Measurements from ENCODE around the gene RABEPK. TPM values are rescaled to one million over a fixed set of nuclear protein-coding genes. Genes with fewer than 3 reads are reported as not detected.
A peak's percentile ranks its signal among the peaks of the same experiment; 100 is the strongest.

The RABEPK gene
- total and polyA plus RNA-seq, 10 of the 15 experiments (the other 5 are each of a cell fraction or from before 2014, with no cell fraction given): 26.9 to 59.8 (median 39.4) TPM

DNA sequence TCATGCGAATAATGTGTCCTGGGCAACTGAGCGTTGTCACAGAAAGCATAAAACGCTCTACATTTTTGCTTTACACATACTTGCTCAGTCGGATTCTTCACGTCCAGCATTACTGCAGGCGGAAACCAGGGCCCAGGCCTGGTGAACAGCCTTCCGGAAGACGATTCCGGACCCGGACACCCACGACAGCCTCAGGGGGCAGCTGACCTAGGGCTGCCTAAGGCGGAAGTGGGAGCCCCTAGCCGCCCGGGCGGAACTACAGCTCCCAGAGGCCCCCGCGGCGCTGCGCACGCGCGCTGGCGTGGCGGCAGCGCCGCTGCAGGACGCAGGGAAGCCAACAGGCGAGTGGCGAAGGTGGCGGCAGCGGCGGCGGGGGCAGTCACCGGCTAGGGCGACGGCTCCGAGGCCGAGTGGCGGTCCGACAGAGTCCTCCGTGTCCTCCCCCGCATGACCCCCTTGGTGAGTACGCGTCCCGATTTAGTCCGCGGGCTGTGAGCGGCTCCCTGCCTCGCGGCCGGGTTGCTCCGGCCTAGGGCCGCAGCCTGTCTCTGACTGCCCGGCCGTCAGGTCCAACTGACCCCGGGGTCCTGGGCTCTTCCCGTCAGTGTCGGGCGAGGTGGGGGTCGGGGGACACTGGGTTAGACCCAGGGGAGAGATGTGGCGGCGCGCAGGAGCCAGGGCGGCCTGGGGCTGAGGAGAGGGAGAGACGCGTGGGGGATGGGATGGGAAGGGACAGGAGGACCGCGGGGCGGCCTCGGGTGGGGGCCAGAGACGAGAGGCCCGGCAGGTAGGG is 61.4 kb downstream of the RABEPK start, which contains the start of gene GAPVD1:
Gene GAPVD1, plus strand, starts transcription at position 326 of the 793 bp plus-strand sequence. CDS start 37,096 bp downstream, outside the sequence.
- ChIA-PET SMC1A (ENCODE audit: uncharacterized antibody, unreplicated experiment) (no interaction called here), CTCF (interaction anchor here (1.0 to 2.7 kb wide), 5 partner anchors 18 to 118 kb away, joined by 3 to 13 read pairs (median 3); partner anchors contain the start of gene HSPA5), RAD21 (ENCODE audit: unreplicated experiment) (interaction anchor here (0.9 to 3.9 kb wide), 2 partner anchors 17 to 21 kb away, joined by 3 to 15 read pairs; partner anchors contain the start of gene HSPA5), POLR2A (interaction anchor here (0.6 to 4.6 kb wide), 3 partner anchors 14 to 83 kb away, joined by 3 to 39 read pairs (median 6); partner anchors contain the start of gene HSPA5)
- in situ Hi-C loops (cut with MboI) (no loop called here), intact Hi-C loops (cut with micrococcal nuclease; ENCODE audit: unreplicated experiment) (loop anchor here (2.0 to 5.0 kb wide), 3 partner anchors 21 to 73 kb away; partner anchors contain the start of genes HSPA5, PPP6C and RABEPK)
- H3K27me3 ChIP-seq (replicated peaks in 1 of 2; ENCODE audit: control insufficient read depth in 2 of 2, insufficient read depth in 2 of 2, low read length in 1 of 2): no peaks in the 10 kb centered on the region
- peak; percentile 47 for FAIRE-seq
- ATAC-seq: peak; percentile 97
- peak within 1 kb of the TSS; percentile 93 for H3K9ac ChIP-seq (ENCODE audit: control insufficient read depth, insufficient read depth, low read length)
- no peaks in the 10 kb centered on the region for H4K20me1 ChIP-seq (ENCODE audit: control insufficient read depth, insufficient read depth)
- no TSS peak for BruUV-seq (replicated peaks)
- no peaks in the 10 kb centered on the region; the same call in 2 of the 3 replicates for H3K9me3 ChIP-seq (replicated peaks; ENCODE audit: control insufficient read depth, insufficient read depth, low read length)
- peak within 1 kb of the TSS; percentile 94 for H3K4me3 ChIP-seq
- DNase-seq (ENCODE audit: low read depth, low spot score): peak; percentile 88
- peaks cover 21% of the 10 kb centered on the region for H3K4me1 ChIP-seq (ENCODE audit: control insufficient read depth, insufficient read depth, low read length)
- peaks cover 40% of the 10 kb centered on the region for H3K79me2 ChIP-seq (ENCODE audit: control insufficient read depth, insufficient read depth, low read length)
- H3K36me3 ChIP-seq (ENCODE audit: control insufficient read depth in 2 of 2, insufficient read depth in 2 of 2, low read length in 1 of 2): no peaks in the 10 kb centered on the region; a peak in 1 of 4 replicates
- peak within 1 kb of the TSS; percentile 99 for H2AFZ ChIP-seq (ENCODE audit: control insufficient read depth, low read depth, low read length)
- peak within 1 kb of the TSS; percentile 97 for H3K27ac ChIP-seq (ENCODE audit: control insufficient read depth, insufficient read depth)
- WGBS (ENCODE audit: insufficient coverage, insufficient replicate concordance, low lambda C conversion rate, missing lambda C conversion rate): 2% methylated on average over 69 of the region's 72 CpGs
- H3K4me2 ChIP-seq (ENCODE audit: control insufficient read depth, insufficient read depth): peak within 1 kb of the TSS; percentile 93
- TF ChIP-seq, protein P1, sequence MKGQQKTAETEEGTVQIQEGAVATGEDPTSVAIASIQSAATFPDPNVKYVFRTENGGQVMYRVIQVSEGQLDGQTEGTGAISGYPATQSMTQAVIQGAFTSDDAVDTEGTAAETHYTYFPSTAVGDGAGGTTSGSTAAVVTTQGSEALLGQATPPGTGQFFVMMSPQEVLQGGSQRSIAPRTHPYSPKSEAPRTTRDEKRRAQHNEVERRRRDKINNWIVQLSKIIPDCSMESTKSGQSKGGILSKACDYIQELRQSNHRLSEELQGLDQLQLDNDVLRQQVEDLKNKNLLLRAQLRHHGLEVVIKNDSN (IDR thresholded peaks at IDR 0.05; ENCODE audit: borderline replicate concordance, extremely low read length, insufficient read depth, low read depth, low read length): peak; percentile 74
- TF ChIP-seq, protein P2, sequence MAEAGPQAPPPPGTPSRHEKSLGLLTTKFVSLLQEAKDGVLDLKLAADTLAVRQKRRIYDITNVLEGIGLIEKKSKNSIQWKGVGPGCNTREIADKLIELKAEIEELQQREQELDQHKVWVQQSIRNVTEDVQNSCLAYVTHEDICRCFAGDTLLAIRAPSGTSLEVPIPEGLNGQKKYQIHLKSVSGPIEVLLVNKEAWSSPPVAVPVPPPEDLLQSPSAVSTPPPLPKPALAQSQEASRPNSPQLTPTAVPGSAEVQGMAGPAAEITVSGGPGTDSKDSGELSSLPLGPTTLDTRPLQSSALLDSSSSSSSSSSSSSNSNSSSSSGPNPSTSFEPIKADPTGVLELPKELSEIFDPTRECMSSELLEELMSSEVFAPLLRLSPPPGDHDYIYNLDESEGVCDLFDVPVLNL (IDR thresholded peaks at IDR 0.05; ENCODE audit: low read depth, low read length): no peak
- no peak for TF ChIP-seq EED (IDR thresholded peaks at IDR 0.05; ENCODE audit: low read depth)
- TF ChIP-seq, protein P3, sequence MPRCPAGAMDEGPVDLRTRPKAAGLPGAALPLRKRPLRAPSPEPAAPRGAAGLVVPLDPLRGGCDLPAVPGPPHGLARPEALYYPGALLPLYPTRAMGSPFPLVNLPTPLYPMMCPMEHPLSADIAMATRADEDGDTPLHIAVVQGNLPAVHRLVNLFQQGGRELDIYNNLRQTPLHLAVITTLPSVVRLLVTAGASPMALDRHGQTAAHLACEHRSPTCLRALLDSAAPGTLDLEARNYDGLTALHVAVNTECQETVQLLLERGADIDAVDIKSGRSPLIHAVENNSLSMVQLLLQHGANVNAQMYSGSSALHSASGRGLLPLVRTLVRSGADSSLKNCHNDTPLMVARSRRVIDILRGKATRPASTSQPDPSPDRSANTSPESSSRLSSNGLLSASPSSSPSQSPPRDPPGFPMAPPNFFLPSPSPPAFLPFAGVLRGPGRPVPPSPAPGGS (IDR thresholded peaks at IDR 0.05; ENCODE audit: borderline replicate concordance, insufficient read depth, low read depth, low read length, poor library complexity, severe bottlenecking): no peak
- peak; percentile 37; the same call in 1 of the 2 replicates for TF ChIP-seq RUNX3 (IDR thresholded peaks at IDR 0.05; ENCODE audit: low read length)
- TF ChIP-seq EZH2 (IDR thresholded peaks at IDR 0.05; ENCODE audit: borderline replicate concordance, control insufficient read depth, low read depth, low read length): no peak
- peak; percentile 91 for TF ChIP-seq NR2F1 (conservative IDR thresholded peaks at IDR 0.05)
- TF ChIP-seq RELA (IDR thresholded peaks at IDR 0.05; ENCODE audit: borderline replicate concordance, partially characterized antibody): peak; percentile 62
- TF ChIP-seq STAT1 (conservative IDR thresholded peaks at IDR 0.05): 0 out of 2 replicates have a peak, but pooled peaks have one; percentile 44
- TF ChIP-seq, protein P4, sequence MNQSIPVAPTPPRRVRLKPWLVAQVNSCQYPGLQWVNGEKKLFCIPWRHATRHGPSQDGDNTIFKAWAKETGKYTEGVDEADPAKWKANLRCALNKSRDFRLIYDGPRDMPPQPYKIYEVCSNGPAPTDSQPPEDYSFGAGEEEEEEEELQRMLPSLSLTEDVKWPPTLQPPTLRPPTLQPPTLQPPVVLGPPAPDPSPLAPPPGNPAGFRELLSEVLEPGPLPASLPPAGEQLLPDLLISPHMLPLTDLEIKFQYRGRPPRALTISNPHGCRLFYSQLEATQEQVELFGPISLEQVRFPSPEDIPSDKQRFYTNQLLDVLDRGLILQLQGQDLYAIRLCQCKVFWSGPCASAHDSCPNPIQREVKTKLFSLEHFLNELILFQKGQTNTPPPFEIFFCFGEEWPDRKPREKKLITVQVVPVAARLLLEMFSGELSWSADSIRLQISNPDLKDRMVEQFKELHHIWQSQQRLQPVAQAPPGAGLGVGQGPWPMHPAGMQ (IDR thresholded peaks at IDR 0.05; ENCODE audit: borderline replicate concordance): no peak
- TF ChIP-seq, protein P5, sequence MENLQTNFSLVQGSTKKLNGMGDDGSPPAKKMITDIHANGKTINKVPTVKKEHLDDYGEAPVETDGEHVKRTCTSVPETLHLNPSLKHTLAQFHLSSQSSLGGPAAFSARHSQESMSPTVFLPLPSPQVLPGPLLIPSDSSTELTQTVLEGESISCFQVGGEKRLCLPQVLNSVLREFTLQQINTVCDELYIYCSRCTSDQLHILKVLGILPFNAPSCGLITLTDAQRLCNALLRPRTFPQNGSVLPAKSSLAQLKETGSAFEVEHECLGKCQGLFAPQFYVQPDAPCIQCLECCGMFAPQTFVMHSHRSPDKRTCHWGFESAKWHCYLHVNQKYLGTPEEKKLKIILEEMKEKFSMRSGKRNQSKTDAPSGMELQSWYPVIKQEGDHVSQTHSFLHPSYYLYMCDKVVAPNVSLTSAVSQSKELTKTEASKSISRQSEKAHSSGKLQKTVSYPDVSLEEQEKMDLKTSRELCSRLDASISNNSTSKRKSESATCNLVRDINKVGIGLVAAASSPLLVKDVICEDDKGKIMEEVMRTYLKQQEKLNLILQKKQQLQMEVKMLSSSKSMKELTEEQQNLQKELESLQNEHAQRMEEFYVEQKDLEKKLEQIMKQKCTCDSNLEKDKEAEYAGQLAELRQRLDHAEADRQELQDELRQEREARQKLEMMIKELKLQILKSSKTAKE (IDR thresholded peaks at IDR 0.05; ENCODE audit: low read depth, poor library complexity, severe bottlenecking): no peak
- peak; percentile 95 for TF ChIP-seq SIX5 (IDR thresholded peaks at IDR 0.05; ENCODE audit: low read depth, low read length, severe bottlenecking)
- TF ChIP-seq FOXM1 (IDR thresholded peaks at IDR 0.05; ENCODE audit: low read depth, low read length): no peak
- peak; percentile 98 for TF ChIP-seq IKZF1 (conservative IDR thresholded peaks at IDR 0.05)
- TF ChIP-seq WRNIP1 (IDR thresholded peaks at IDR 0.05; ENCODE audit: borderline replicate concordance, low read depth, low read length): no peak
